Gastrocnemius medialis (tissue), 4 donors: ENCODE measurements around the gene BBS9. TPM values are rescaled to one million over a fixed set of nuclear protein-coding genes. Genes with fewer than 3 reads are reported as not detected.

Experiments
- ATAC-seq, 2 donors: fragments of 150-250 bp; one replicate each; pipeline ENCODE4 v1.9.1; 2016
- DNase-seq, 2 donors: peaks; one replicate each; pipeline ENCODE4 v3.0.0-alpha.2; 2019
- H3K27ac ChIP-seq, 4 donors: fragments of 200-600 bp; sonication (generic); 1 replicate in 1 of 4; 2 replicates in 3 of 4; pipeline ENCODE4 v1.5.1; 2016 to 2018; ENCODE audit warnings: mild to moderate bottlenecking in 2 of 4, moderate library complexity in 1 of 4
- H3K27me3 ChIP-seq, 3 donors: fragments of 200-600 bp; sonication (generic) in 2 of 3; 1 replicate in 1 of 3; 2 replicates in 2 of 3; pipeline versions ENCODE4 v1.5.1 to v1.6.0; 2016 to 2019; ENCODE audit warnings: mild to moderate bottlenecking in 1 of 3, moderate library complexity in 1 of 3
- H3K36me3 ChIP-seq, 2 donors: fragments of 200-600 bp; sonication (generic) in 1 of 2; one replicate each; pipeline ENCODE4 v1.5.1; 2017 to 2018
- H3K4me1 ChIP-seq, 2 donors: fragments of 200-600 bp; sonication (generic) in 1 of 2; one replicate each; pipeline ENCODE4 v1.5.1; 2016 to 2017; ENCODE audit warnings: mild to moderate bottlenecking in 2 of 2
- H3K4me3 ChIP-seq, 4 donors: fragments of 200-600 bp; sonication (generic) in 3 of 4; 1 replicate in 1 of 4; 2 replicates in 3 of 4; pipeline ENCODE4 v1.5.1; 2016 to 2019; ENCODE audit warnings: mild to moderate bottlenecking in 2 of 4
- H3K9me3 ChIP-seq, 3 donors: fragments of 200-600 bp; sonication (generic) in 2 of 3; 1 replicate in 1 of 3; 2 replicates in 2 of 3; pipeline ENCODE4 v1.5.1; 2016 to 2019
- POLR2A ChIP-seq, 2 donors: fragments of 450-650 bp; IDR thresholded peaks; one replicate each; pipeline ENCODE4 v1.6.1; 2017; ENCODE audit warnings: antibody characterized with exemption in 2 of 2, mild to moderate bottlenecking in 2 of 2, moderate library complexity in 2 of 2
- in situ Hi-C, 4 donors: fragments of 200-750 bp; cut with MboI; loops; one replicate each; pipeline versions ENCODE4 v1.15.0 to v1.8.0; 2017; ENCODE audit warnings: low sequenced_read_pairs in 4 of 4
- intact Hi-C: fragments of 100-400 bp; cut with DNase I; formaldehyde crosslinking; loops from one replicate; pipeline ENCODE4 v1.15.1; 2023; ENCODE audit warnings: low total_unique reads
- total RNA-seq, 4 donors: library from RNA; depleted of rRNA; stranded (reverse); fragments of >200 nt; gene quantifications; one replicate each; pipeline versions ENCODE4 v1.1.0 to v1.2.3, GENCODE V29; 2016
- TF ChIP-seq, protein P1 (sequence below), 5 experiments: fragments of 450-650 bp in 3 of 5; fragments of 200-600 bp in 2 of 5; sonication (generic) in 2 of 5; IDR thresholded peaks in 4 of 5; conservative IDR thresholded peaks in 1 of 5; 1 replicate in 4 of 5; 2 replicates in 1 of 5; pipeline ENCODE4 v1.5.1; 2016 to 2019; ENCODE audit warnings: antibody characterized with exemption in 5 of 5, mild to moderate bottlenecking in 3 of 5, moderate library complexity in 3 of 5

The BBS9 gene
- total RNA-seq, 4 donors from 2014 or later: 3.5 to 6.5 (median 5.4) TPM

DNA sequence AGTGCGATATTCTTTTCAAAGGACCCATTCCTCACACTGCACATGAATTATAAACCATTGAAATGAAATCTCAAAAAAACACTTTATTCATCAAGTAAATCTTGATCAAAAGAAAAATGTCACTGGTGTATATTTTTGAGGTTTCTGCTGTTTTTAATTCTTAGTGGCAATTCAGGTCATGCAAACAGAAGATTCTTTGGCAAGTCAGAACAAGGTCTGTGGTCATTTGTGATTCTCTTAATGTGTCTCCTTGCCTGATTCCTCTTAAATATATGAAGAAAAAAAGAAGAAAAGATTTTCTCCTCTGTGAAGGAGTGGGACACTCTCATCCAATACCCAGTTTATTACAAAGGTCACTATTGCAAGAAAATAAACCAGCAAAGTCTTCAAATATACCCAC lies 467.8 kb downstream of the BBS9 start:
- no peak for TF ChIP-seq POLR2A (IDR thresholded peaks at IDR 0.05)
- TF ChIP-seq, protein P1, sequence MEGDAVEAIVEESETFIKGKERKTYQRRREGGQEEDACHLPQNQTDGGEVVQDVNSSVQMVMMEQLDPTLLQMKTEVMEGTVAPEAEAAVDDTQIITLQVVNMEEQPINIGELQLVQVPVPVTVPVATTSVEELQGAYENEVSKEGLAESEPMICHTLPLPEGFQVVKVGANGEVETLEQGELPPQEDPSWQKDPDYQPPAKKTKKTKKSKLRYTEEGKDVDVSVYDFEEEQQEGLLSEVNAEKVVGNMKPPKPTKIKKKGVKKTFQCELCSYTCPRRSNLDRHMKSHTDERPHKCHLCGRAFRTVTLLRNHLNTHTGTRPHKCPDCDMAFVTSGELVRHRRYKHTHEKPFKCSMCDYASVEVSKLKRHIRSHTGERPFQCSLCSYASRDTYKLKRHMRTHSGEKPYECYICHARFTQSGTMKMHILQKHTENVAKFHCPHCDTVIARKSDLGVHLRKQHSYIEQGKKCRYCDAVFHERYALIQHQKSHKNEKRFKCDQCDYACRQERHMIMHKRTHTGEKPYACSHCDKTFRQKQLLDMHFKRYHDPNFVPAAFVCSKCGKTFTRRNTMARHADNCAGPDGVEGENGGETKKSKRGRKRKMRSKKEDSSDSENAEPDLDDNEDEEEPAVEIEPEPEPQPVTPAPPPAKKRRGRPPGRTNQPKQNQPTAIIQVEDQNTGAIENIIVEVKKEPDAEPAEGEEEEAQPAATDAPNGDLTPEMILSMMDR (IDR thresholded peaks at IDR 0.05 in 4 of 5, conservative IDR thresholded peaks at IDR 0.05 in 1 of 5): no peak

DNA sequence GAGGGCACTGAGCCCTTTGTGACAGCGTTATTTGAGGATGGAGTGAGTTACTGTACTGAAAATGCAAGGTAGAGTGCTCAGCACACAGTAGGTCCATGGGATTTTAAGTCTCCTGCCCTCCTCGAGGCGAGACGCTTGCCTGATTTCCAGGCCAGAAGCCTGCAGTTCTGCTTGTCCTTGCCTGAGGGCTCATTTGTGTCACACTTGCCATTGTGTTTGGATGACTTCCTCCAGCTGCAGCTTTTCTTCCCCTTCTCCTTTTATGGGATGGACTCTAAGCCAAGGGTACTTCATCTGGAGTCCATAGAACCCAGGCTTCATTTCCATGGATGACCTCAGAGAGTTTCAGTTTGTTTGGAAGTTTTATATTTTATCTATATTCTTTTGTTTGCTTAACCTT lies 471.7 kb downstream of the BBS9 start:
- ATAC-seq: no peak
- TF ChIP-seq POLR2A (IDR thresholded peaks at IDR 0.05): no peak
- TF ChIP-seq, protein P1 (IDR thresholded peaks at IDR 0.05 in 4 of 5, conservative IDR thresholded peaks at IDR 0.05 in 1 of 5): no peak
- H3K36me3 ChIP-seq: no peaks in the 10 kb centered on the region
- intact Hi-C loops (no loop called here), in situ Hi-C loops (no loop called here)
- H3K4me3 ChIP-seq: no peak overlapping the region
- H3K27ac ChIP-seq: no peak overlapping the region
- no peaks in the 10 kb centered on the region for H3K27me3 ChIP-seq
- DNase-seq: no peak
- no peaks in the 10 kb centered on the region for H3K9me3 ChIP-seq
- no peaks in the 10 kb centered on the region for H3K4me1 ChIP-seq

More for the DNA sequence above, 467.8 kb downstream of the BBS9 start:
- ATAC-seq: no peak
- H3K36me3 ChIP-seq: no peaks in the 10 kb centered on the region
- no peak overlapping the region for H3K4me3 ChIP-seq
- no peaks in the 10 kb centered on the region for H3K27me3 ChIP-seq
- in situ Hi-C loops (no loop called here), intact Hi-C loops (no loop called here)
- no peaks in the 10 kb centered on the region for H3K9me3 ChIP-seq
- no peak for DNase-seq
- no peak overlapping the region for H3K27ac ChIP-seq
- peaks cover 0 to 12% of the 10 kb centered on the region in 2 donors for H3K4me1 ChIP-seq

DNA sequence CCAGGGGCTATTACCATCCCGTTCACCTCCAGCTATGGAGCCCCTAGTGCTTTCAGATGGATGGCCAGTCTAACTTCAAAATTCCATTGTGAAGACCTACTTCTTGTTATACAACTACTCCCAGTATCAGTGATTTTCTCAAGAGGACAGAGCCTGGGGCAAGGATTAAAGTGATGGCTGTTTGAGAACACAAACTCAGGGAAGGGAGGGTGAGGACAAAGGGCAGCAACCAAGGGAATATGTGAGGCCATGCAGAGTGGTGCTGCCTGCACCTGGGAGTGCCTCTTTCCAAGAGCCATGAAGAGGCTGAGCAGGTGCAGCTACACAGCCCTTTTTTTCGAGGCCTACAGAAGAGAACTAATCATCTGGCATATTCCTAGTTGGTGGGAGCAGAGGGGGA lies 472.5 kb downstream of the BBS9 start:
- DNase-seq (no peak), ATAC-seq (no peak)
- Histone ChIP-seq H3K27ac (no peak overlapping the region), H3K36me3 (no peaks in the 10 kb centered on the region), H3K4me1 (no peaks in the 10 kb centered on the region), H3K4me3 (no peak overlapping the region), H3K27me3 (no peaks in the 10 kb centered on the region), H3K9me3 (no peaks in the 10 kb centered on the region)
- TF ChIP-seq, protein P1 (IDR thresholded peaks at IDR 0.05 in 4 of 5, conservative IDR thresholded peaks at IDR 0.05 in 1 of 5): no peak
- TF ChIP-seq POLR2A (IDR thresholded peaks at IDR 0.05): no peak
- in situ Hi-C loops: no loop called here
- intact Hi-C loops: no loop called here

DNA sequence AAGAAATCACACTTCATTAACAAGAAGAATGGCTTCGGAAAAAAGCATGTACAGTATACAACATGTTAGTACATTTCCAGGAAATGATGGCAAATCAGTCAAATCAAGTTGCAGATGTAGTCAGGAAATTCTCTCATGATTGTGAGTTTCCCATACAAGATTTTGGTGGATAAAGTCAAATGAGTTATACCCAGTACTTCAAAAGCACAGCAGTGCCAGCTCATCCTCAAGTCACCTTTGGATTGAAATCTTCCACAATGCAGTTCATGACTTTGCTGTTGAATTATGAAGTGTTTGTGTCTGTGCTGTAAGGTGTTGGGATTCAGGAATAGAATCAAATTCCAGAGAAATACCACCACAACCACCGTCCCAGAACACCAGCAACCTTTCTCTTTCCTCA lies 474.7 kb downstream of the BBS9 start:
- DNase-seq (no peak), ATAC-seq (no peak)
- Histone ChIP-seq H3K27me3 (no peaks in the 10 kb centered on the region), H3K36me3 (no peaks in the 10 kb centered on the region), H3K4me1 (no peaks in the 10 kb centered on the region), H3K27ac (no peak overlapping the region), H3K9me3 (no peaks in the 10 kb centered on the region), H3K4me3 (no peak overlapping the region)
- intact Hi-C loops (no loop called here), in situ Hi-C loops (no loop called here)
- TF ChIP-seq, protein P1 (IDR thresholded peaks at IDR 0.05 in 4 of 5, conservative IDR thresholded peaks at IDR 0.05 in 1 of 5): no peak
- no peak for TF ChIP-seq POLR2A (IDR thresholded peaks at IDR 0.05)

DNA sequence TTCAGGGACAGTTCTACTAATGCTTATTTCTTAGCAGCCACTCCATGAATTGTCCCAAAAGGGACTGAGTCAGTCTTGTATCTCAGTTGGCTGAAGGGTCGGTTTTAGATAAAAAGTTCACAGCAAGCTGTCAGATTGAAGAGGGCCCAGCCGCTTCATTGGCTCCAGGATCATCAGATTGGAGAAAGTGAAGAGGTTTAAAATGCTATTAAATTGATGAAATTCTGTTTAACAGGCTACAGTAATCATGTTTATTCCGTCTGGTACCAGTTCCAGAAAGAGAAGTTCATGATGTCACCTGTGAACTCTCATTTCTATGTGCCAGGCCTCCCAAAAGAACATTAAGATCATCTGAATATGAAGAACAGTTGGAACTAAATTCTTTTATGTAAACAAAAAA lies 481.6 kb downstream of the BBS9 start:
- intact Hi-C loops: no loop called here
- no peak for ATAC-seq

More for the DNA sequence above, 481.6 kb downstream of the BBS9 start:
- Histone ChIP-seq H3K27me3 (no peaks in the 10 kb centered on the region), H3K4me3 (no peak overlapping the region), H3K4me1 (no peaks in the 10 kb centered on the region), H3K36me3 (no peaks in the 10 kb centered on the region), H3K9me3 (no peaks in the 10 kb centered on the region), H3K27ac (no peak overlapping the region)
- in situ Hi-C loops: no loop called here
- TF ChIP-seq, protein P1 (IDR thresholded peaks at IDR 0.05 in 4 of 5, conservative IDR thresholded peaks at IDR 0.05 in 1 of 5): no peak
- no peak for TF ChIP-seq POLR2A (IDR thresholded peaks at IDR 0.05)
- DNase-seq: no peak
